ENCODE measurements around the gene LMF1. TPM values are rescaled to one million over a fixed set of nuclear protein-coding genes. Genes with fewer than 3 reads are reported as not detected.

LMF1 gene
- total and polyA plus RNA-seq, 2 of the 4 experiments (the other 2 are of a cell fraction), result 7.7 to 13.1 TPM

- H2AK5ac ChIP-seq (ENCODE audit: low read depth, low read length), result no peak overlapping the region
- ChIA-PET POLR2A (ENCODE audit: unreplicated experiment) (no interaction called here), CTCF (no interaction called here)
- no peak overlapping the region for H4K5ac ChIP-seq (ENCODE audit: low read depth, low read length)
- intact Hi-C loops (cut with micrococcal nuclease) (no loop called here), dilution Hi-C loops (cut with HindIII; ENCODE audit: low sequenced_read_pairs, unreplicated experiment) (no loop called here), in situ Hi-C loops (cut with MboI; ENCODE audit: low sequenced_read_pairs) (no loop called here)
- H3K27me3 ChIP-seq (ENCODE audit: control insufficient read depth, insufficient read depth, low read length), result no peaks in the 10 kb centered on the region
- no peaks in the 10 kb centered on the region; the same call in 1 of the 2 replicates for H4K20me1 ChIP-seq (ENCODE audit: insufficient read depth, low read length)
- no peaks in the 10 kb centered on the region for H3K9me1 ChIP-seq (ENCODE audit: insufficient read depth, low read length)
- H3K36me3 ChIP-seq (ENCODE audit: control insufficient read depth, insufficient read depth, low read length), result no peaks in the 10 kb centered on the region
- no peaks in the 10 kb centered on the region for H3K9me3 ChIP-seq (ENCODE audit: control insufficient read depth, insufficient read depth, low read length)
- no peak overlapping the region for H3K18ac ChIP-seq (ENCODE audit: low read depth, low read length)
- no peaks in the 10 kb centered on the region for H3K79me1 ChIP-seq (ENCODE audit: low read depth in 1 of 2, low read length in 2 of 2)
- H3K14ac ChIP-seq (replicated peaks; ENCODE audit: low read depth, low read length), result no peak overlapping the region
- ATAC-seq (ENCODE audit: low read depth), result no peak
- no TSS peak for BruUV-seq (replicated peaks)
- H2BK20ac ChIP-seq (ENCODE audit: low read depth, low read length), result no peak overlapping the region
- H3K27ac ChIP-seq (ENCODE audit: insufficient read depth, low read length), result no peak overlapping the region
- no peak for DNase-seq
- H2BK120ac ChIP-seq (ENCODE audit: low read depth, low read length), result no peak overlapping the region
- no peaks in the 10 kb centered on the region for H3K4me1 ChIP-seq (ENCODE audit: control insufficient read depth, insufficient read depth, low read length)
- WGBS, 2 experiments (ENCODE audit: extremely low coverage in 2 of 2, insufficient read length in 1 of 2), result 60% methylated on average over 2 of the region's 18 CpGs; no CpG with 5 or more reads in 1 of the 2 experiments
- H4K8ac ChIP-seq (ENCODE audit: low read depth in 2 of 2, low read length in 2 of 2), result no peak overlapping the region
- no peak overlapping the region for H2BK5ac ChIP-seq (ENCODE audit: low read depth, low read length, poor library complexity, severe bottlenecking)
- no peak overlapping the region for H2AFZ ChIP-seq (replicated peaks; ENCODE audit: low read length, poor library complexity)
- H3K4me2 ChIP-seq (ENCODE audit: low read depth, low read length), result no peak overlapping the region
- no peak overlapping the region for H3K4ac ChIP-seq (ENCODE audit: low read depth, low read length)
- TF ChIP-seq FOS (IDR thresholded peaks at IDR 0.05; ENCODE audit: low read depth, low read length), result no peak
- no peak overlapping the region for H3K4me3 ChIP-seq (ENCODE audit: insufficient read depth, low read depth, low read length)
- H2BK15ac ChIP-seq (ENCODE audit: low read depth, low read length), result no peak overlapping the region
- no peak overlapping the region for H2AK9ac ChIP-seq (replicated peaks; ENCODE audit: low read depth, low read length, poor library complexity)
- no peak overlapping the region for H4K91ac ChIP-seq (ENCODE audit: insufficient read depth, low read depth, low read length)
- no peak overlapping the region for H3K23ac ChIP-seq (ENCODE audit: low read depth, low read length)
- H3K9ac ChIP-seq (ENCODE audit: low read depth, low read length), result no peak overlapping the region
- no peak overlapping the region for H3K56ac ChIP-seq (ENCODE audit: extremely low read depth, insufficient read depth, low read length)
Measured at GRCh38 chr16:897200-897543, 73.6 kb downstream of the LMF1 start.
